Panc1 (cell line): Measurements from ENCODE around the gene ELMO1. TPM values are rescaled to one million over a fixed set of nuclear protein-coding genes. Genes with fewer than 3 reads are reported as not detected.
"Not testable (repeated sequence)": the region's sequence is repeated elsewhere in the genome, so short reads cannot be mapped to it uniquely, and the experiment has no call there.

Experiments
- ATAC-seq: fragments of 200-7000 bp; cut with Tn5 transposase; 2 replicates; pipeline ENCODE4 v1.9.1; 2020; ENCODE audit warnings: mild to moderate bottlenecking, moderate library complexity
- BruUV-seq: library from RNA; stranded (reverse); fragments of 400-500 nt; replicated peaks from 2 replicates; lab custom pipeline; 2021; lab: Mats Ljungman, UMichigan
- CTCF ChIA-PET: fragments of 300-600 bp; sonication (Branson Sonifier 250); formaldehyde crosslinking; loops from one replicate; lab custom pipeline; 2022; ENCODE audit warnings: antibody characterized with exemption; lab: Charles Lee
- POLR2A ChIA-PET: fragments of 300-600 bp; sonication (Branson Sonifier 250); formaldehyde crosslinking; loops from one replicate; lab custom pipeline; 2022; ENCODE audit warnings: antibody characterized with exemption; lab: Charles Lee
- DNase-seq: peaks from one replicate; pipeline ENCODE4 v3.0.0-alpha.2; 2010; ENCODE audit warnings: low read depth, low spot score
- H3K27ac ChIP-seq: 2 replicates; pipeline ENCODE4 v1.5.1; 2011; ENCODE audit warnings: mild to moderate bottlenecking, low read length, inconsistent platforms
- H3K27me3 ChIP-seq: fragments of 200-500 bp; sonication (Bioruptor generic); 2 replicates; pipeline ENCODE4 v1.6.0; 2014; ENCODE audit warnings: low read length, inconsistent platforms; ENCODE audit not compliant: control insufficient read depth, insufficient read depth
- H3K36me3 ChIP-seq: fragments of 200-500 bp; sonication (Bioruptor generic); 2 replicates; pipeline ENCODE4 v1.5.1; 2014; ENCODE audit warnings: inconsistent platforms, mild to moderate bottlenecking, low read length, moderate library complexity; ENCODE audit not compliant: control insufficient read depth, insufficient read depth
- H3K4me1 ChIP-seq: 2 replicates; pipeline ENCODE4 v1.5.1; 2011; ENCODE audit warnings: inconsistent platforms, mild to moderate bottlenecking, low read length, moderate library complexity; ENCODE audit not compliant: control insufficient read depth, insufficient read depth
- H3K4me3 ChIP-seq, 2 experiments: 2 replicates each; pipeline ENCODE4 v1.5.1; 2011 to 2012; ENCODE audit warnings: low read depth in 2 of 2, low read length in 2 of 2, mild to moderate bottlenecking in 2 of 2, inconsistent platforms in 1 of 2, moderate library complexity in 1 of 2
- H3K9me3 ChIP-seq: fragments of 200-500 bp; sonication (Bioruptor generic); 2 replicates; pipeline ENCODE4 v1.5.1; 2014; ENCODE audit warnings: low read depth, mild to moderate bottlenecking, inconsistent platforms, low read length, moderate library complexity; ENCODE audit not compliant: control insufficient read depth, insufficient read depth
- POLR2AphosphoS5 ChIP-seq: IDR thresholded peaks from 2 replicates; pipeline ENCODE4 v1.6.1; 2012; ENCODE audit warnings: mild to moderate bottlenecking, low read depth, low read length, moderate library complexity
- SIN3A ChIP-seq: IDR thresholded peaks from 2 replicates; pipeline ENCODE4 v1.6.1; 2012; ENCODE audit warnings: low read depth, mild to moderate bottlenecking, low read length, moderate library complexity, borderline replicate concordance; ENCODE audit not compliant: insufficient read depth
- TCF7L2 ChIP-seq: IDR thresholded peaks from 2 replicates; pipeline ENCODE4 v1.6.1; 2011; ENCODE audit warnings: mild to moderate bottlenecking, low read depth, low read length, inconsistent platforms
- in situ Hi-C: cut with HindIII; loops from 2 replicates; pipeline ENCODE4 v1.10.0; 2016; ENCODE audit warnings: low sequenced_read_pairs, low pct_unique_long_range_greater_than_20kb
- intact Hi-C: fragments of 100-400 bp; cut with micrococcal nuclease; formaldehyde crosslinking; loops from one replicate; pipeline ENCODE4 v1.10.0; 2022; ENCODE audit not compliant: unreplicated experiment
- total RNA-seq: library from RNA; stranded (reverse); gene quantifications from one replicate; pipeline ENCODE4 v1.2.1, GENCODE V29; 2021; ENCODE audit not compliant: unreplicated experiment
- TF ChIP-seq, protein P1 (sequence below): fragments of 450-650 bp; IDR thresholded peaks from 2 replicates; pipeline ENCODE4 v1.5.1; 2017; ENCODE audit warnings: mild to moderate bottlenecking
- TF ChIP-seq, protein P2 (sequence below), 2 experiments: IDR thresholded peaks; 2 replicates each; pipeline ENCODE4 v1.6.1; 2011 to 2012; ENCODE audit warnings: low read depth in 2 of 2, control low read depth in 1 of 2, low read length in 1 of 2, mild to moderate bottlenecking in 1 of 2, moderate library complexity in 1 of 2; ENCODE audit not compliant: insufficient read depth in 1 of 2

Gene ELMO1
- total RNA-seq, 1 experiment from 2014 or later, result 0.80 TPM

DNA sequence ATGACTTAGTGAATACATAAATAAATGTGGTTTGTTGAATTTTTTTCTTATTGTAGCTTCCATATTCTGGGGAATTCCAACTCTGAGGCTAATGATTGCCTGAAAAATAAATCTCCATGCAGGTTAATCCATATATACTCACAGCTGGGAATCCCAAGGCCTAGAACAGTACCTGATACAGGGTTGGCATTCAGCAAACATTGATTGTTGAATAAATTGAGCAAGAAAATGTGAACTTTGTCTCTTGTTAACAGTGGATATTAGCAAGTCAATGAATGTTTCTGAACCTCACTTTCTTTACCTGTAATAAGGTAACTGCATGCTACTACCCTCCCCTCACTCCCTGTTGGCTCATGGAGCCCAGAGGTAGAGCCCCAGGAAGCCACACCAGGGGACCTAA, 470.8 kb downstream of the ELMO1 start:
- intact Hi-C loops (no loop called here), in situ Hi-C loops (no loop called here)
- Histone ChIP-seq H3K36me3 (no peaks in the 10 kb centered on the region), H3K9me3 (no peaks in the 10 kb centered on the region), H3K27ac (no peak overlapping the region; the same call in 1 of the 2 replicates), H3K27me3 (no peaks in the 10 kb centered on the region), H3K4me1 (no peaks in the 10 kb centered on the region), H3K4me3 (no peak overlapping the region)
- TF ChIP-seq POLR2AphosphoS5 (no peak), TCF7L2 (no peak), SIN3A (no peak)
- TF ChIP-seq, protein P1, sequence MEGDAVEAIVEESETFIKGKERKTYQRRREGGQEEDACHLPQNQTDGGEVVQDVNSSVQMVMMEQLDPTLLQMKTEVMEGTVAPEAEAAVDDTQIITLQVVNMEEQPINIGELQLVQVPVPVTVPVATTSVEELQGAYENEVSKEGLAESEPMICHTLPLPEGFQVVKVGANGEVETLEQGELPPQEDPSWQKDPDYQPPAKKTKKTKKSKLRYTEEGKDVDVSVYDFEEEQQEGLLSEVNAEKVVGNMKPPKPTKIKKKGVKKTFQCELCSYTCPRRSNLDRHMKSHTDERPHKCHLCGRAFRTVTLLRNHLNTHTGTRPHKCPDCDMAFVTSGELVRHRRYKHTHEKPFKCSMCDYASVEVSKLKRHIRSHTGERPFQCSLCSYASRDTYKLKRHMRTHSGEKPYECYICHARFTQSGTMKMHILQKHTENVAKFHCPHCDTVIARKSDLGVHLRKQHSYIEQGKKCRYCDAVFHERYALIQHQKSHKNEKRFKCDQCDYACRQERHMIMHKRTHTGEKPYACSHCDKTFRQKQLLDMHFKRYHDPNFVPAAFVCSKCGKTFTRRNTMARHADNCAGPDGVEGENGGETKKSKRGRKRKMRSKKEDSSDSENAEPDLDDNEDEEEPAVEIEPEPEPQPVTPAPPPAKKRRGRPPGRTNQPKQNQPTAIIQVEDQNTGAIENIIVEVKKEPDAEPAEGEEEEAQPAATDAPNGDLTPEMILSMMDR, result no peak
- TF ChIP-seq, protein P2, sequence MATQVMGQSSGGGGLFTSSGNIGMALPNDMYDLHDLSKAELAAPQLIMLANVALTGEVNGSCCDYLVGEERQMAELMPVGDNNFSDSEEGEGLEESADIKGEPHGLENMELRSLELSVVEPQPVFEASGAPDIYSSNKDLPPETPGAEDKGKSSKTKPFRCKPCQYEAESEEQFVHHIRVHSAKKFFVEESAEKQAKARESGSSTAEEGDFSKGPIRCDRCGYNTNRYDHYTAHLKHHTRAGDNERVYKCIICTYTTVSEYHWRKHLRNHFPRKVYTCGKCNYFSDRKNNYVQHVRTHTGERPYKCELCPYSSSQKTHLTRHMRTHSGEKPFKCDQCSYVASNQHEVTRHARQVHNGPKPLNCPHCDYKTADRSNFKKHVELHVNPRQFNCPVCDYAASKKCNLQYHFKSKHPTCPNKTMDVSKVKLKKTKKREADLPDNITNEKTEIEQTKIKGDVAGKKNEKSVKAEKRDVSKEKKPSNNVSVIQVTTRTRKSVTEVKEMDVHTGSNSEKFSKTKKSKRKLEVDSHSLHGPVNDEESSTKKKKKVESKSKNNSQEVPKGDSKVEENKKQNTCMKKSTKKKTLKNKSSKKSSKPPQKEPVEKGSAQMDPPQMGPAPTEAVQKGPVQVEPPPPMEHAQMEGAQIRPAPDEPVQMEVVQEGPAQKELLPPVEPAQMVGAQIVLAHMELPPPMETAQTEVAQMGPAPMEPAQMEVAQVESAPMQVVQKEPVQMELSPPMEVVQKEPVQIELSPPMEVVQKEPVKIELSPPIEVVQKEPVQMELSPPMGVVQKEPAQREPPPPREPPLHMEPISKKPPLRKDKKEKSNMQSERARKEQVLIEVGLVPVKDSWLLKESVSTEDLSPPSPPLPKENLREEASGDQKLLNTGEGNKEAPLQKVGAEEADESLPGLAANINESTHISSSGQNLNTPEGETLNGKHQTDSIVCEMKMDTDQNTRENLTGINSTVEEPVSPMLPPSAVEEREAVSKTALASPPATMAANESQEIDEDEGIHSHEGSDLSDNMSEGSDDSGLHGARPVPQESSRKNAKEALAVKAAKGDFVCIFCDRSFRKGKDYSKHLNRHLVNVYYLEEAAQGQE (IDR thresholded peaks at IDR 0.05; ENCODE audit: insufficient read depth in 1 of 2, low read depth in 2 of 2, low read length in 1 of 2), result no peak
- ATAC-seq (no peak), DNase-seq (no peak)
- POLR2A ChIA-PET, result no interaction called here
- CTCF ChIA-PET, result no interaction called here
- BruUV-seq, result no TSS peak

DNA sequence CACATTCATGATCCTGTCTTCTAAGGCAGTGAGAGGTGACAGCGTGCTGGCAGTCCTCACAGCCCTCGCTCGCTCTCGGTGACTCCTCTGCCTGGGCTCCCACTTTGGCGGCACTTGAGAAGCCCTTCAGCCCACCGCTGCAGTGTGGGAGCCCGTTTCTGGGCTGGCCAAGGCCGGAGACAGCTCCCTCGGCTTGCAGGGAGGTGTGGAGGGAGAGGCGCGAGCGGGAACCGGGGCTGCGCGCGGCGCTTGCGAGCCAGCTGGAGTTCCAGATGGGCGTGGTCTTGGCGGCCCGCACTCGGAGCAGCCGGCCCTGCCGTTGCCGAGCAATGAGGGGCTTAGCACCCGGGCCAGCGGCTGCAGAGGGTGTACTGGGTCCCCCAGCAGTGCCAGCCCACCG, 475.1 kb downstream of the ELMO1 start:
- POLR2A ChIA-PET, H3K9me3 ChIP-seq, DNase-seq, CTCF ChIA-PET, H3K4me1 ChIP-seq, H3K4me3 ChIP-seq, ATAC-seq, H3K36me3 ChIP-seq, BruUV-seq, H3K27ac ChIP-seq, H3K27me3 ChIP-seq, in situ Hi-C loops: not testable (repeated sequence)
- intact Hi-C loops, result loop anchor here (5.0 kb wide), 1 partner anchor 486 kb away; no protein-coding TSS in a partner anchor

DNA sequence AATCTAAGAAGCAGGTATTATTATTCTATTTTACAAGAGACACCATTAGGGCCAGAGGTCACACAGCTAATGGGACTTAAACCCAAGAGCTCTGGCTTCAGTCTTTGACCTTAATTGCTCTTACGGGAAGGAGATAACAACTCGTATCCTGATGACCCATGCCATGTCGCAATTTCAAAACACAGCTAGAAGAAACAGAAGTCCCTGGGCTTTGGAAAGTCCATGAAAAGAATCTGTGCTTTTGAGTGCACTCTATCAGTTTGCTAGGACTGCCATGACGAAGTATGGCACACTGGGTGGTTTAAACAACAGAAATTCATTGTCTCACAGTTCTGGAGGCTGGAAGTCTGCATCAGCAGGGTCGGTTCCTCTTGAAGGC, 476.5 kb downstream of the ELMO1 start:
- no TSS peak for BruUV-seq
- H3K27ac ChIP-seq, result peak overlapping the region; percentile 17; the same call in 1 of the 2 replicates
- H3K36me3 ChIP-seq, result no peaks in the 10 kb centered on the region
- DNase-seq (no peak), ATAC-seq (no peak)
- in situ Hi-C loops, result no loop called here
- ChIA-PET POLR2A (no interaction called here), CTCF (no interaction called here)
- H3K9me3 ChIP-seq, result peaks cover 11% of the 10 kb centered on the region; the same call in 1 of the 2 replicates
- TF ChIP-seq, protein P2 (IDR thresholded peaks at IDR 0.05; ENCODE audit: insufficient read depth in 1 of 2, low read depth in 2 of 2, low read length in 1 of 2), result no peak
- TF ChIP-seq TCF7L2 (no peak), POLR2AphosphoS5 (no peak), SIN3A (no peak)
- TF ChIP-seq, protein P1, result no peak
- no peaks in the 10 kb centered on the region for H3K4me1 ChIP-seq
- intact Hi-C loops, result loop anchor here (5.0 kb wide), 1 partner anchor 485 kb away; no protein-coding TSS in a partner anchor
- H3K4me3 ChIP-seq, result no peak overlapping the region
- no peaks in the 10 kb centered on the region for H3K27me3 ChIP-seq
